Upper lobe of left lung (tissue), 6 donors: Measurements from ENCODE around the gene KAT2A. TPM values are rescaled to one million over a fixed set of nuclear protein-coding genes. Genes with fewer than 3 reads are reported as not detected.

Experiments
- ATAC-seq, 2 donors: fragments of 200-7000 bp; cut with Tn5 transposase; one replicate each; pipeline ENCODE4 v1.9.1; 2022; ENCODE audit warnings: mild to moderate bottlenecking in 2 of 2, moderate library complexity in 2 of 2; ENCODE audit not compliant: low FRiP score in 2 of 2
- DNase-seq, 2 donors: peaks; one replicate each; pipeline ENCODE4 v3.0.0-alpha.2; 2019 to 2020
- H3K27ac ChIP-seq, 4 donors: fragments of 200-600 bp; sonication (generic); one replicate each; pipeline ENCODE4 v1.5.1; 2016 to 2019
- H3K27me3 ChIP-seq, 4 donors: fragments of 200-600 bp; sonication (generic); one replicate each; pipeline ENCODE4 v1.5.1; 2017 to 2019
- H3K36me3 ChIP-seq, 4 donors: fragments of 200-600 bp; sonication (generic); one replicate each; pipeline ENCODE4 v1.5.1; 2016 to 2019
- H3K4me1 ChIP-seq, 4 donors: fragments of 200-600 bp; sonication (generic); one replicate each; pipeline ENCODE4 v1.5.1; 2018 to 2019
- H3K4me3 ChIP-seq, 4 donors: fragments of 200-600 bp; sonication (generic); one replicate each; pipeline ENCODE4 v1.5.1; 2017 to 2019; ENCODE audit warnings: mild to moderate bottlenecking in 2 of 4, moderate library complexity in 1 of 4
- H3K9me3 ChIP-seq, 4 donors: fragments of 200-600 bp; sonication (generic); one replicate each; pipeline ENCODE4 v1.5.1; 2018 to 2019
- EP300 ChIP-seq, 4 donors: sonication (generic); formaldehyde crosslinking; IDR thresholded peaks; one replicate each; pipeline ENCODE4 v1.5.1; 2017; ENCODE audit warnings: antibody characterized with exemption in 4 of 4, control low read depth in 2 of 4
- POLR2A ChIP-seq, 4 donors: fragments of 450-650 bp; IDR thresholded peaks; one replicate each; pipeline ENCODE4 v1.5.1; 2016 to 2017; ENCODE audit warnings: antibody characterized with exemption in 4 of 4, mild to moderate bottlenecking in 2 of 4
- POLR2AphosphoS5 ChIP-seq, 2 donors: sonication (generic); formaldehyde crosslinking; IDR thresholded peaks; one replicate each; pipeline ENCODE4 v1.5.1; 2017; ENCODE audit warnings: antibody characterized with exemption in 2 of 2
- WGBS, 2 donors: methylation state at CpG; one replicate each; pipeline ENCODE4 v1.1.5; 2017 to 2018; 5-methylcytosine and 5-hydroxymethylcytosine counted together
- total RNA-seq, 6 donors: library from RNA; depleted of rRNA in 4 of 6; stranded (reverse); fragments of >200 nt in 4 of 6; gene quantifications; one replicate each; pipeline versions ENCODE4 v1.1.0 to v1.2.1, GENCODE V29; 2016 to 2021
- TF ChIP-seq, protein P1 (sequence below), 6 experiments: fragments of 450-650 bp in 4 of 6; fragments of 200-600 bp in 2 of 6; sonication (generic) in 2 of 6; IDR thresholded peaks; one replicate each; pipeline ENCODE4 v1.5.1; 2016 to 2019; ENCODE audit warnings: antibody characterized with exemption in 6 of 6
- donor health status: DM: no; HTN: no; CAD: no; lungs with moderate emphysema.
- donor health status: DM: no; HTN: yes; CAD: no; lungs with severe emphysema.

The KAT2A gene
- total RNA-seq, 6 donors from 2014 or later = 17.0 to 116 (median 32.5) TPM

DNA sequence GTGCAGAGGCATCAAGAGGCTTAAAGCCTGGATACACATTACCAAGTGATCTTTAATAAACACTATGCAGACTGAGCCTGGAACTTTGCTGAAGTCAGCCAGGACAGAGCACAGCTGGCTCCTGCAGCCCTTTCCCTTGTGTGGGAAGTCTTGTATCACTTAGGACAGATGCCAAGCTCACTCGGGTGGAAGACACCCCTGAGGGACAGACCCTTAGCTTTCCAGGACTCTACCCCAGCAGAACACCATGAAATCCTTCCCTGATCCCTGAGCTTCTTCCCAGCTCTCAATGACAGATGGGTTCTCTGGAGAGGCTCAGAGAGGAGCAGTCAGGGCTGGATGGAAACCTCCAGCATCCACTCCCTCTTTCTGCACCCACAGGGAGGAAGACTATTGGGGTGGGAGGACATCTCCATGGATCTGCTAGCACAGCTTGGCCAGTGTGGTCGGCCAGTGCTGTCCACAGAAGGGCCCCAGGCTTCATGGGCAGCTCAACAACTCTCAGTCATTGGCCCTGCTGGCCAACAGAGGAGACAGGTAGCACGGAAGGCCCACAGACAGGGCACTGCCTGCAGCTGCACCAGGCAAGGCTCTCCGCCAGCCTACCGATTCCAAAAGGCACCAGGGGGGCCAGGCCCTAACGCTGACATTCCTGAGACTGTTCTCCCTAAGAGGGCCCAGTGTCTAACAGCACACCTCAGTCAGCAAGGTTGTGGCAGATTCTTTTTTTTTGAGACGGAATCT is 17.8 kb upstream of the KAT2A start:
- H3K4me1 ChIP-seq = peaks cover 69 to 83% (median 75%) of the 10 kb centered on the region in 4 donors

GRCh38 chr17:42136654-42137051 is 15.5 kb upstream of the KAT2A start:
- no peaks in the 10 kb centered on the region for H3K27me3 ChIP-seq
- peak overlapping the region; percentile 74 to 91 (median 82) for H3K27ac ChIP-seq
- peaks cover 72 to 83% (median 82%) of the 10 kb centered on the region in 4 donors for H3K4me1 ChIP-seq
- H3K4me3 ChIP-seq = peak overlapping the region in 3 of 4 donors; percentile 8 to 31 (median 24)
- peaks cover 0 to 10% (median 2%) of the 10 kb centered on the region in 4 donors for H3K36me3 ChIP-seq
- TF ChIP-seq EP300 (IDR thresholded peaks at IDR 0.05) = no peak
- TF ChIP-seq, protein P1, sequence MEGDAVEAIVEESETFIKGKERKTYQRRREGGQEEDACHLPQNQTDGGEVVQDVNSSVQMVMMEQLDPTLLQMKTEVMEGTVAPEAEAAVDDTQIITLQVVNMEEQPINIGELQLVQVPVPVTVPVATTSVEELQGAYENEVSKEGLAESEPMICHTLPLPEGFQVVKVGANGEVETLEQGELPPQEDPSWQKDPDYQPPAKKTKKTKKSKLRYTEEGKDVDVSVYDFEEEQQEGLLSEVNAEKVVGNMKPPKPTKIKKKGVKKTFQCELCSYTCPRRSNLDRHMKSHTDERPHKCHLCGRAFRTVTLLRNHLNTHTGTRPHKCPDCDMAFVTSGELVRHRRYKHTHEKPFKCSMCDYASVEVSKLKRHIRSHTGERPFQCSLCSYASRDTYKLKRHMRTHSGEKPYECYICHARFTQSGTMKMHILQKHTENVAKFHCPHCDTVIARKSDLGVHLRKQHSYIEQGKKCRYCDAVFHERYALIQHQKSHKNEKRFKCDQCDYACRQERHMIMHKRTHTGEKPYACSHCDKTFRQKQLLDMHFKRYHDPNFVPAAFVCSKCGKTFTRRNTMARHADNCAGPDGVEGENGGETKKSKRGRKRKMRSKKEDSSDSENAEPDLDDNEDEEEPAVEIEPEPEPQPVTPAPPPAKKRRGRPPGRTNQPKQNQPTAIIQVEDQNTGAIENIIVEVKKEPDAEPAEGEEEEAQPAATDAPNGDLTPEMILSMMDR (IDR thresholded peaks at IDR 0.05) = no peak
- no peak for TF ChIP-seq POLR2A (IDR thresholded peaks at IDR 0.05)
- TF ChIP-seq POLR2AphosphoS5 (IDR thresholded peaks at IDR 0.05) = no peak
- DNase-seq (no peak), ATAC-seq (no peak)
- WGBS, 2 donors = 78 to 90% methylated on average over 3 of the region's 3 CpGs
- H3K9me3 ChIP-seq = no peaks in the 10 kb centered on the region

More for the DNA sequence above, 17.8 kb upstream of the KAT2A start:
- Histone ChIP-seq H3K27me3 (no peaks in the 10 kb centered on the region), H3K9me3 (no peaks in the 10 kb centered on the region), H3K36me3 (peaks cover 0 to 21% (median 6%) of the 10 kb centered on the region in 4 donors), H3K4me3 (no peak overlapping the region), H3K27ac (peak overlapping the region in 2 of 4 donors; percentile 37 to 58)
- DNase-seq = no peak
- TF ChIP-seq POLR2AphosphoS5 (IDR thresholded peaks at IDR 0.05) = no peak
- ATAC-seq = no peak
- WGBS, 2 donors = 71 to 90% methylated on average over 2 to 7 of the region's 7 CpGs

GRCh38 chr17:42135664-42136653 is 14.8 kb upstream of the KAT2A start:
- H3K9me3 ChIP-seq = no peaks in the 10 kb centered on the region
- H3K27me3 ChIP-seq = no peaks in the 10 kb centered on the region
- peaks cover 0 to 3% (median 0%) of the 10 kb centered on the region in 4 donors for H3K36me3 ChIP-seq
- peak overlapping the region; percentile 74 to 91 (median 82) for H3K27ac ChIP-seq
- peaks cover 78 to 88% (median 85%) of the 10 kb centered on the region in 4 donors for H3K4me1 ChIP-seq
- peak in 1 of 2 donors; percentile 96 for DNase-seq
- ATAC-seq = peak; percentile 79 to 92
- TF ChIP-seq POLR2A (IDR thresholded peaks at IDR 0.05) (peak in 1 of 4 donors; percentile 46), POLR2AphosphoS5 (IDR thresholded peaks at IDR 0.05) (peak; percentile 85 to 89), EP300 (IDR thresholded peaks at IDR 0.05) (peak in 2 of 4 donors; percentile 75 to 97)
- TF ChIP-seq, protein P1 (IDR thresholded peaks at IDR 0.05) = no peak
- peak overlapping the region in 3 of 4 donors; percentile 8 to 31 (median 24) for H3K4me3 ChIP-seq
- WGBS, 2 donors = 27 to 34% methylated on average over 15 of the region's 15 CpGs

DNA sequence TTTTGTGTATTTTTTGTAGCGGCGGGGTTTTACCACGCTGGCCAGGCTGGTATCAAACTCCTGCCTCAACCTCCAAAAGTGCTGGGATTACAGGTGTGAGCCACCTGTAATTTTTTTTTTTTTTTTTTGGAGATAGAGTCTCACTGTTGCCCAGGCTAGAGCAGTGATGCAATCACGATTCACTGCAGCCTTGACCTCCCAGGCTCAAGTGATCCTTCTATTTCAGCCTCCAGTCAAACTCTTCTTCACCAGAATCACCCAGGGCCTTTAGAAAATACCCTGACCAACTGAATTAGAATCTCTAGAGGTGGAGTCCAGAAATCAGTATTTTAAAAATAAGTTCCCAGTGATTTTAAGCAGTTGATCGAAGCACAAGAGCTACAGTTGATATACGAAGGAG is 14.0 kb upstream of the KAT2A start:
- DNase-seq = no peak
- Histone ChIP-seq H3K4me1 (peaks cover 87 to 93% (median 91%) of the 10 kb centered on the region in 4 donors), H3K27ac (peak overlapping the region; percentile 74 to 91 (median 82)), H3K36me3 (peaks cover 0 to 4% (median 3%) of the 10 kb centered on the region in 4 donors), H3K4me3 (peak overlapping the region in 2 of 4 donors; percentile 1 to 31), H3K27me3 (no peaks in the 10 kb centered on the region), H3K9me3 (no peaks in the 10 kb centered on the region)
- ATAC-seq = no peak
- WGBS, 2 donors = 66 to 71% methylated on average over 6 of the region's 6 CpGs
- TF ChIP-seq POLR2A (IDR thresholded peaks at IDR 0.05) (no peak), POLR2AphosphoS5 (IDR thresholded peaks at IDR 0.05) (no peak), EP300 (IDR thresholded peaks at IDR 0.05) (no peak)
- TF ChIP-seq, protein P1 (IDR thresholded peaks at IDR 0.05) = no peak
